Stimulated activated naive CD8-positive, alpha-beta T cell treated with anti-CD3 and anti-CD28 coated beads, Interleukin-15, amount 100 ng/mL, for 72 hours (primary cell): Measurements from ENCODE around the gene MAP6.

Experiments used
- ATAC-seq: fragments of 150-1000 bp; cut with Tn5 transposase; 2 replicates; pipeline ENCODE4 v1.10.0; 2021; ENCODE audit warnings: mild to moderate bottlenecking, moderate library complexity
- DNase-seq, 2 donors: peaks; one replicate each; pipeline ENCODE4 v3.0.0; 2021 to 2022
- H3K27ac Mint-ChIP-seq, 2 donors: one replicate each; pipeline ENCODE4 v1.8.0; 2022; ENCODE audit warnings: mild to moderate bottlenecking in 2 of 2, mixed read lengths in 2 of 2, moderate library complexity in 2 of 2
- H3K27me3 Mint-ChIP-seq: one replicate; pipeline ENCODE4 v1.8.0; 2022; ENCODE audit warnings: mixed read lengths
- H3K4me1 Mint-ChIP-seq: one replicate; pipeline ENCODE4 v1.8.0; 2022; ENCODE audit warnings: mild to moderate bottlenecking, mixed read lengths
- H3K4me3 Mint-ChIP-seq, 2 donors: one replicate each; pipeline ENCODE4 v1.8.0; 2022; ENCODE audit warnings: mild to moderate bottlenecking in 2 of 2, mixed read lengths in 2 of 2, moderate library complexity in 1 of 2
- H3K9me3 Mint-ChIP-seq, 2 donors: one replicate each; pipeline ENCODE4 v1.8.0; 2022; ENCODE audit warnings: mixed read lengths in 2 of 2

The MAP6 gene

DNA sequence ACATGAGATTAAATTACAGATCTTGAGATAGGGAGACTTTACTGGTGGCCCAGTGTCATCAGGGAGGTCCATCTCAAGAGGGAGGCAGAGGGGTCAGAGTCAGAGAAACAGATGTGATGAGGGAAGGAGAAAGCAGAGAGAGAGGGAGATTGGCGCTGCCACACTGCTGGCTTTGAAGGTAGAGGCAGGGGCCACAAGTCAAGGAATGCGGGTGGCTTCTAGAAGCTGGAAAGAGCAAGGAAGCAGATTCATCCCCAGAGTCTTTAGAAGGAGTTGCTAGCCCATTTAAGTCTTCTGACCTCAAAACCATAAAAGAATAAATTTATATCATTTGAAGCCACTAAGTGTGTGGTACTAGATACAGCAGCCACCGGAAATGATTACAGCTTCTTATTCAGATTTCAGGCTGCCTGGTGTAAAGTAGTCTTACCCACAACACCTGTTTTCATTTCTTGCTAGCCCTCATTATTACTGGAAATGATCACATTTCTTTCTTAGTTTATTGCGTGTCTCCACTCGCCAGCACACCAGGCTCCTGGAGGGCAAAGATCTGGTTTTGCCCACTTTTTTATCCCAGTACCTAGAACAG, 119.4 kb downstream of the MAP6 start:
- Mint-ChIP-seq H3K27ac (peak overlapping the region in 1 of 2 donors; percentile 4), H3K27me3 (no peaks in the 10 kb centered on the region)
- ATAC-seq, result peak; percentile 78

DNA sequence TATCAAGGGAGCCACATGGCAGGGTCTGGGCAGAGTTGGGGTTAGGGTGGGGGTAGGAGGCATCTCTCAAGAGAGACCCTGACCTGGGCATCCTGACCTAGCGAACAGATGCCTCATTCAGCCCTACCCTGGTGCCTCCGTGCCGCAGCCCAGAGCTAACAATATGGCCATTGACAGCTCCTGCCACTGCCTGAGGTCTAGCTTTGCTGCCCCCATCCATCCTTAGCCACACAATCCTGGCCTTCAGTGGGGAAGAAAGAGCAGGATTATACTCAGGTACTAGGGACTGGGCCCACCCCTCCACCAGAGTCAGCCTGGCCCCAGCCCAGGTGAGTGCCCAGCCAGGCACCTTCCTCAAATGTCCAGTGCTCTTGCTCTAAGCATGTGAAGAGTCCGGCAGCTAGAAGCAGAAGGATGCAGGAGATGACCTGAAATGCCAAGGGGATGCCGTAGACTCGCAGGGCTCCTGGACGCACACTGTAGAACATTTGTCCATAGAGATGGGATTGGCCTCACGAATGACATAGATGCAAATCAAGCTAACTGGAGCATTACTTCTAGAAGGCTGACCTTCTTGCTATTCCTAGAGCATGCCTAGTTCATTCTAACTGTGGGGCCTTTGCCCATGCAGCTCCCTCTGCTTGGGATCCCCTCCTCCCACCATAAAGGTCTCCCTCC, 120.1 kb downstream of the MAP6 start:
- no peaks in the 10 kb centered on the region for H3K27me3 Mint-ChIP-seq
- H3K4me1 Mint-ChIP-seq, result peaks cover 6% of the 10 kb centered on the region
- H3K4me3 Mint-ChIP-seq, result no peak overlapping the region
- H3K27ac Mint-ChIP-seq, result no peak overlapping the region
- no peak for DNase-seq
- H3K9me3 Mint-ChIP-seq, result no peaks in the 10 kb centered on the region
- no peak for ATAC-seq

More for the DNA sequence above, 119.4 kb downstream of the MAP6 start:
- DNase-seq, result no peak
- H3K4me3 Mint-ChIP-seq, result no peak overlapping the region
- H3K4me1 Mint-ChIP-seq, result peaks cover 6% of the 10 kb centered on the region
- no peaks in the 10 kb centered on the region for H3K9me3 Mint-ChIP-seq

DNA sequence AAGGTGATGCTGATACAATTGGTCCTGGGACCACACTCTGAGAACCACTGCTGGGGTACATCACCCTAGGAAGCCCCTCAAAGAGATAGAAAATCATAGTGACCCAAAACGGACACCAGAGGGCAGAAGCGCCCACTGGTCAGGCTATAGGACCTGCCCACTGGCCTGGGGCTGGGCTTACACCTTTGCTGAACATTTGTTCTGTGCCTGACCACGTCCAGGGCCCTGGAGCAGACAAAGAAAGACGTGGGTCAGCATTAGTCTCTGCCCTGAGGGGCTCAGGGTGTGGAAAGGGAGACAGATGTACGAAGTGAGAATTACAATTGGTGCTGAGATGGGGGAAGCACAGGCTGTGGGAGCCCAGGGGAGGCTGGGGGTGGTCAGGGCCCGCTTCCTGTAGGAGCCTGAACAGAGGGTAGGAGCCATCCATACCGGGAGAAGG, 121.2 kb downstream of the MAP6 start:
- Mint-ChIP-seq H3K27ac (peak overlapping the region in 1 of 2 donors; percentile 63), H3K4me3 (no peak overlapping the region), H3K4me1 (peaks cover 6% of the 10 kb centered on the region), H3K9me3 (no peaks in the 10 kb centered on the region), H3K27me3 (no peaks in the 10 kb centered on the region)
- peak; percentile 37 to 39 for DNase-seq
- peak; percentile 57 for ATAC-seq

DNA sequence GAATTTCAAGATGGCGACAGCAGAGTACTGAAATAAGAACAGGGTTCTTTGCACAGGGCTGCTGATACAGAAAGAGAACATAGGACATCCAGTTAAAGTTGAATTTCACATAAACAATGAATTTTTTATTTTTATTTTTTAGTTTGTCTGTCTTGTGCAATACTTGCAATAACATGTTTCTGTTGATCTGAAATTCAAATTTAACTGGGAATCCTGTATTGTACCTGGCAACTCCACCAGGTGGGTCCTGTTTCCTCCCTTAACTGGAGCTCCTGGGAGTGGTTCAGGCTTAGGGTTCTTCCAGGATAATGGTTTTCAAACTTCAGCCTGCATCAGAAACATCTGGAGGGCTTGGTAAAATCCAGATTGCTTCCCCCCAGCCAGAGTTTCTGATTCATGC, 121.7 kb downstream of the MAP6 start:
- Mint-ChIP-seq H3K27ac (no peak overlapping the region), H3K4me3 (no peak overlapping the region), H3K4me1 (peaks cover 6% of the 10 kb centered on the region), H3K9me3 (no peaks in the 10 kb centered on the region), H3K27me3 (no peaks in the 10 kb centered on the region)
- DNase-seq, result no peak
- no peak for ATAC-seq

- Mint-ChIP-seq H3K9me3 (no peaks in the 10 kb centered on the region), H3K4me3 (no peak overlapping the region), H3K27me3 (no peaks in the 10 kb centered on the region), H3K27ac (no peak overlapping the region), H3K4me1 (peaks cover 6% of the 10 kb centered on the region)
- DNase-seq (no peak), ATAC-seq (no peak)
These were observed 125.0 kb downstream of the MAP6 start for GRCh38 chr11:75543806-75544205.

- H3K27ac Mint-ChIP-seq, result no peak overlapping the region
- H3K4me1 Mint-ChIP-seq, result peaks cover 17% of the 10 kb centered on the region
- no peak for DNase-seq
- peaks cover 11% of the 10 kb centered on the region for H3K27me3 Mint-ChIP-seq
- no peak for ATAC-seq
- no peak overlapping the region for H3K4me3 Mint-ChIP-seq
- no peaks in the 10 kb centered on the region for H3K9me3 Mint-ChIP-seq
These were observed 126.8 kb downstream of the MAP6 start for GRCh38 chr11:75542088-75542438.

DNA sequence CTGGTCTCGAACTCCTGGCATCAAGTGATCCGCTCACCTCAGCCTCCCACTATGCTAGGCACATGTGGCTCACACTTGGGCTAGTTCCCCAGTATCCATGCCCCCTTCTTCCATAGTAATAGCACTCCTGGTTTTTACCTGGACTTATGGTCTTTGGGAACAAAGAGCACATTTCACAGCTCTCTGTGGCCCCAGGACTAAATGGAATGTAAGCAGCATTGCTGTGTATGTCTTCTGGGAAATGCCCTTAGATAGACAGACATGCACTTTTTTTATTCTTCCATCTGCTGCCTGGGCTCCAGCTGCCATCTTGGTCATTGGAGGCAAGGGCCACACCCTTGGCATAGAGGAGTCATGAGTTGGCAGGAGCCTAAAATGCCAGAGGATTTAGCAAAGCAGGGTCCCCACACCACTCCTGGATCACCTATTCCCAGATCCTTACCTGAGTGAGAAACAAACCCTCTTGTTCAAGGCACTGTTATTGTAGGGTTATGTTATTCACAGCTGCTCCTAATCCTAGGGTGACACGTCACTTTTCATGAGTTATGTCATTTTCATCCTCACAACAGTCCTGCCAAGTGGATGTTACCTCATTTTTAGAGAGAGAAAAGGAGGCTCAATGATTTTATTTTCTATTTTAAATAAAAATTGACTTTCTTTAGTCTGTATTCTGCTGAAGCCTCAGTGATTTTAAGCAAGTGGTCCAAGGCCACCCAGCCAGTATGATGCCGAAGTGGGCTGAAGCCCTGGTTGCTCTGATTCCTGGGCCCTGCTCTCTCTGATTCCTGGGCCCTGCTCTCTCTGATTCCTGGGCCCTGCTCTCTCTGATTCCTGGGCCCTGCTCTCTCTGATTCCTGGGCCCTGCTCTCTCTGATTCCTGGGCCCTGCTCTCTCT, 127.4 kb downstream of the MAP6 start:
- no peaks in the 10 kb centered on the region for H3K9me3 Mint-ChIP-seq
- DNase-seq, result no peak
- H3K4me3 Mint-ChIP-seq, result no peak overlapping the region
- H3K27ac Mint-ChIP-seq, result no peak overlapping the region
- peaks cover 23% of the 10 kb centered on the region for H3K4me1 Mint-ChIP-seq
- no peak for ATAC-seq
- peaks cover 11% of the 10 kb centered on the region for H3K27me3 Mint-ChIP-seq

DNA sequence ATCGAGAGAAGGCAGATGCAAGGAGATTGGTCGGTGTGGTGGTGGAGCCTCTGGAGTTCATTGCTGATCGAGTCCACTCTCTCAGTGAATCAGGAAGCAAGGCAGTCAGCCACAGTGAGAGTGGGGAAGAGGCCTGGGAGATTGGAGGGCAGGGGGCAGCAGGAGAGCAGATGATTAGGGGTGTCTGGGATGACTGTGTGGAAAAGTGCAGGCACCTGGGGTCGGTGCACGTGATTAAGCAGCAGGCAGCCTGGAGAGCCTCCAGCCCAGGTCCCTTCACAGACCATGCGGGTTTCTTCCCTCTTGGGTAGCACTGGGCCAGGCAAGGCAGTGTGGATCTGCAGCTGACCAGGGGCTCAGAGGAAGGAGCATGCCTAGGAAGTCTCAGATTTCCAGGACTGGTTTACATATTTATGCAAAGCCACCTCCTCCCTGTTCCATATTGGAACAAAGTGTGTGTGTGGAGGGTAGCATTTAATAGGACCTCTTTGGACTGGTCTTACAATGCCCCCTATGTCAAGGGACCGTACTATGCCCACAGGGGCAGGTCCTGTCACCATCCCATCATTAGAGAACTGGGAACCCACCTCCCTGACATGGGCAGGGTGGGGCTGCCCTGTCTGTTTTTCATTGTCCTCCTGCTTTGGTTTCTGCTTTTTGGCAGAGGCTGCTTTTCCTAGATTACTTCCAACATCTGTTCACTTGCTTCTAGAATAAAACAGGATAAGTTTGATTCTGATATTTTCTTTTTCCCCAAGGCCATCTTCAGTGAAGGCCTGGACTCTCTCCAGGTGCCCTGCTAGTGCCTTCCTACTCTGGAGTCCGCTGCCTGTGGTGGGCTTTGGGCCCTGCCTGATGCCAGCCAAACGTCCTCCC, 129.1 kb downstream of the MAP6 start:
- ATAC-seq (no peak), DNase-seq (no peak)
- Mint-ChIP-seq H3K9me3 (no peaks in the 10 kb centered on the region), H3K27me3 (peaks cover 11% of the 10 kb centered on the region), H3K27ac (peak overlapping the region; percentile 30 to 63), H3K4me3 (no peak overlapping the region), H3K4me1 (peaks cover 26% of the 10 kb centered on the region)

GRCh38 chr11:75538150-75538942, 130.5 kb downstream of the MAP6 start:
- Mint-ChIP-seq H3K4me3 (no peak overlapping the region), H3K27ac (peak overlapping the region; percentile 4 to 9), H3K9me3 (no peaks in the 10 kb centered on the region), H3K4me1 (peaks cover 26% of the 10 kb centered on the region), H3K27me3 (peaks cover 11% of the 10 kb centered on the region)
- no peak for DNase-seq
- ATAC-seq, result no peak

- no peaks in the 10 kb centered on the region for H3K9me3 Mint-ChIP-seq
- ATAC-seq (no peak), DNase-seq (no peak)
- peak overlapping the region in 1 of 2 donors; percentile 9 for H3K27ac Mint-ChIP-seq
- H3K4me3 Mint-ChIP-seq, result no peak overlapping the region
- peaks cover 11% of the 10 kb centered on the region for H3K27me3 Mint-ChIP-seq
- peaks cover 26% of the 10 kb centered on the region for H3K4me1 Mint-ChIP-seq
These were observed 131.1 kb downstream of the MAP6 start for GRCh38 chr11:75537740-75538139.
